ENCODE measurements around the gene GLUD1.
"Not testable (repeated sequence)": the region's sequence is repeated elsewhere in the genome, so short reads cannot be mapped to it uniquely, and the experiment has no call there.

GLUD1 gene

DNA sequence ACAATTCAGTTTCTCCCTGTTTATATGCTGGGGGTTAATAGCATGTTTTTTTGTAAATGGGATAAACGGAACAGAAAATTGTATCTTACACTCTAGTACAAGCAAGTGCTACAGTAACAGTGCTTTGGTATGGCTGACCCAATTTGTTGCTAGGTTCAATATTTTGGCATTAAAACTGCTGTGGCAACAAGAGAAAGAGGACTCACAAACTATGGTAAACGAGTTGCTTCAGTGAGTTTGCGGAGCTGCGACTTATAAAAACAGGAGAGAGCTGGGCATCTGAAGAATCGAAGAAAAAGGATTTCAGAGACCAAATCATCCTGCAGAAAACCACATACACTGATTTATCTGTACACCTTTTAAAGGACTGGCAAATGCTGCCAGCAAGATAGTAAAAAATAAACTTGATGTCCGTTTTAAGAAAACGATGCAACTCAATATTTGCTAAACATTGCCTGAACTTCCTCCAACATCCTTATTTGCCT, 2.2 kb downstream of the GLUD1 start:
- ChIA-PET POLR2A (ENCODE audit: low non-redundant PET) (no interaction called here), CTCF (no interaction called here)
- TF ChIP-seq, protein P1, sequence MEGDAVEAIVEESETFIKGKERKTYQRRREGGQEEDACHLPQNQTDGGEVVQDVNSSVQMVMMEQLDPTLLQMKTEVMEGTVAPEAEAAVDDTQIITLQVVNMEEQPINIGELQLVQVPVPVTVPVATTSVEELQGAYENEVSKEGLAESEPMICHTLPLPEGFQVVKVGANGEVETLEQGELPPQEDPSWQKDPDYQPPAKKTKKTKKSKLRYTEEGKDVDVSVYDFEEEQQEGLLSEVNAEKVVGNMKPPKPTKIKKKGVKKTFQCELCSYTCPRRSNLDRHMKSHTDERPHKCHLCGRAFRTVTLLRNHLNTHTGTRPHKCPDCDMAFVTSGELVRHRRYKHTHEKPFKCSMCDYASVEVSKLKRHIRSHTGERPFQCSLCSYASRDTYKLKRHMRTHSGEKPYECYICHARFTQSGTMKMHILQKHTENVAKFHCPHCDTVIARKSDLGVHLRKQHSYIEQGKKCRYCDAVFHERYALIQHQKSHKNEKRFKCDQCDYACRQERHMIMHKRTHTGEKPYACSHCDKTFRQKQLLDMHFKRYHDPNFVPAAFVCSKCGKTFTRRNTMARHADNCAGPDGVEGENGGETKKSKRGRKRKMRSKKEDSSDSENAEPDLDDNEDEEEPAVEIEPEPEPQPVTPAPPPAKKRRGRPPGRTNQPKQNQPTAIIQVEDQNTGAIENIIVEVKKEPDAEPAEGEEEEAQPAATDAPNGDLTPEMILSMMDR (conservative IDR thresholded peaks at IDR 0.05; ENCODE audit: low read depth) = no peak
- DNase-seq (ENCODE audit: low spot score) = no peak
- no peak overlapping the region for H3K27ac ChIP-seq

DNA sequence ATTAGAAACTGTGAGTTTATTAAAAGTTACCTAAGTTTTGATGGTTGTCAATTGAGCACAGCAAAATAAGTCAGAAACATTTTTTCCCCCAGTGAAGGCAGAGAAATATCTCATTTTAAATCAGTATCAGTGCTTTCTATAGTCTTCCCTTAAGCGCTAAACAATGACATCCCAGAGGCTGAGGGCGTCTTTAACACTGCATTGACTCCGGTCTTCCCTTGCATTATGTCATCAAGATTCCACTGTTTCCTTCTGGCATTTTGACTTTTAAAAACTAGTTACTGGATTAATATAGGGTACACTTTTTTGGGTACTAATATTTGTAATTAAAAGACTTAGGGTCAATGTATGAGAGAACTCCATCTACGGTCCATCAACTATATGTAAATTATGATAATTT, 3.9 kb downstream of the GLUD1 start:
- CTCF ChIA-PET = no interaction called here
- POLR2A ChIA-PET (ENCODE audit: low non-redundant PET) = no interaction called here
- TF ChIP-seq, protein P1 (conservative IDR thresholded peaks at IDR 0.05; ENCODE audit: low read depth) = no peak
- H3K27ac ChIP-seq = no peak overlapping the region
- DNase-seq (ENCODE audit: low spot score) = no peak

DNA sequence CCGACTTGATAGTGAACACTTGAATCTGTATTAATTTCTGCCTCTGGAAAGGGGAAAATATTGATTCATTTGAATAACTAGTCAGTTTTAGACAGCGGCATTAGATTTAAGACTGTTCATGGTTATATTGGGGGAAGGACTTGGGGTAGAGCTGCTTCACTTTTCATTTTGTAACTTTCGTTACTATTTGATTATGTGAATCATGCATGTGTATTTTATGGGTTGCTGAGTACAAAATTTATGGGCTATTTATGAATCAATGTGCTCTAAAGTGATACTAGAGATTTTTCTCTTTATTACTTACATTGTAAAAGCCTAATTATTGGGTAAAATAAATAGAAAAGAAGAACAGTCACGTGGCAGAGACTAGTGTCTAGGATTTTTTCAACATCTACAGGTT, 4.9 kb downstream of the GLUD1 start:
- TF ChIP-seq, protein P1 (conservative IDR thresholded peaks at IDR 0.05; ENCODE audit: low read depth) = no peak
- no peak overlapping the region for H3K27ac ChIP-seq
- DNase-seq (ENCODE audit: low spot score) = no peak
- POLR2A ChIA-PET (ENCODE audit: low non-redundant PET) = no interaction called here
- CTCF ChIA-PET = interaction anchor here (0.8 kb wide), 1 partner anchor 123 kb away, joined by 3 read pairs; no protein-coding TSS in a partner anchor

DNA sequence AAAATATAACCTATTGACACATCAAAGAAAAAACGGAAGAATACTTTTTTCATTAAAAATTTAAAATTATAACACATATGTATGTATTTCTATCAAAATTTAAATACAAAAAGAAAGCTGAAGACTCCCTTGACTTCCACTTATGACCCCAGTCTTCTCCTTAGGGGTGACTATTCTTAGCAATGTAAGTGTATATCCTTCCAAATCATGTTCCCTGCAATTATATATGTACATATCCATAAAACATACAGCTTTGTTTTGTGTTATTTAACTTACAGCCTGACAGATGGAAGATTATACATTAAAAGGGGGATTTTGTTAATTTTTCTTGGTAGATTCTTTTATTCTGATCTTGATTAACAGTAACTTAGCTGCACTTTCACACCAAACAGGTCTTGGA, 9.1 kb downstream of the GLUD1 start:
- POLR2A ChIA-PET (ENCODE audit: low non-redundant PET) = interaction anchor here (1.4 kb wide), 1 partner anchor 114 kb away, joined by 4 read pairs; no protein-coding TSS in a partner anchor
- no peak overlapping the region for H3K27ac ChIP-seq
- TF ChIP-seq, protein P1 (conservative IDR thresholded peaks at IDR 0.05; ENCODE audit: low read depth) = no peak
- CTCF ChIA-PET = interaction anchor here (0.6 kb wide), 1 partner anchor 36 kb away, joined by 6 read pairs; no protein-coding TSS in a partner anchor
- no peak for DNase-seq (ENCODE audit: low spot score)

DNA sequence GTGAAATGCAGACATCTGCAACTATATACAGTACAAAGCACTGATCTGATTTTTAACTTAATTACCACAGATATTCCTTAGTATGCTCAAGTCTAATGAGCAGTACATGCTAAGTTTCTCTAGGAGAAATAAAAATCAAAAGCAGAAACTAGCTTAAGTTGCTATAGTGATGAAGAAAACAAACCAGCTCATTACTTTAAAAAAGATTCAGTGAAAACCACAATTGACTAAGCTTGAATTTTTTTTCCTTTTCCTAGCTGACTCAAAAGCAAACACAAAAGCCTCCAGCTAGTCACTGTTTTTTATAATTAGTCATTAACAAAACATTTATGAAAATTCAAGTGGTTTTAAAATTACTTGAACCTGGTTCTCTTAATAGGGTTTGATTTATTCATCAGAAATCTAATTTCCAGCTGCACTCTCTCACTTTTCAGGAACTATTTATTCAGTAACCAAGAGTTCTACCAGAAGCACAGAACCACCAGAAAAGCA, 10.3 kb downstream of the GLUD1 start:
- POLR2A ChIA-PET (ENCODE audit: low non-redundant PET); H3K27ac ChIP-seq; CTCF ChIA-PET; DNase-seq (ENCODE audit: low spot score): not testable (repeated sequence)

DNA sequence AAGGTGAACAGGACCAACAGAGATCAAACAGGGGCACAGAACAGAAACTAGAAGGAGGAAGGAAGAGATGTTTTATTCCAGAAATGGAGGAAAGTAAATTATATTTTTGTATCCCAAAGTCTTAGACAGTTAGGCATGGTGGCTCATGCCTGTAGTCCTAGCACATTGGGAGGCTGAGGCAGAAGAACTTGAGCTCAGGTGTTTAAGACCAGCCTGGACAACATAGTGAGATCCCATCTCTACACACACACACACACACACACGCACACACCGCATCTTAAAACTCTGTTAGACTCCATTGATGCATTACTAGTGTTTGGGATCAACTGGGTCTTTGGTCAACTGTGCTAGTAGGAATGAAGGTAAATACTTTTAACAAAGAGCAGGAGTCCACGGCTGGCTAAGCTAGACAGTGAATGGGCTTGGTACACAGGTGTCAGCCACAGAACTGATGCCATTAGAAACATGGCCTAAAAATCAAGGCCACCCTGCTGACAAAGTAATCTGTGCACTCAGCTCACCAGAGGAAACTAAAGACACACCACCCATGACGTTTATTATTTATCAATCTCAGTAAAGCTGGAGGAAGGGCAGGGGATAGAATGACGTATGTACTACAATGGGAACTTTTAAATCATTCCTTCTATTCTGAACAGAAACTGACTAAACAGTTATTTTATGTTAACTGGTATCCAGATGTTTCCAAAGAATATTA, 10.9 kb downstream of the GLUD1 start:
- H3K27ac ChIP-seq; DNase-seq (ENCODE audit: low spot score); POLR2A ChIA-PET (ENCODE audit: low non-redundant PET): not testable (repeated sequence)
- CTCF ChIA-PET = interaction anchor here (1.2 kb wide), 1 partner anchor 17 kb away, joined by 3 read pairs; no protein-coding TSS in a partner anchor

DNA sequence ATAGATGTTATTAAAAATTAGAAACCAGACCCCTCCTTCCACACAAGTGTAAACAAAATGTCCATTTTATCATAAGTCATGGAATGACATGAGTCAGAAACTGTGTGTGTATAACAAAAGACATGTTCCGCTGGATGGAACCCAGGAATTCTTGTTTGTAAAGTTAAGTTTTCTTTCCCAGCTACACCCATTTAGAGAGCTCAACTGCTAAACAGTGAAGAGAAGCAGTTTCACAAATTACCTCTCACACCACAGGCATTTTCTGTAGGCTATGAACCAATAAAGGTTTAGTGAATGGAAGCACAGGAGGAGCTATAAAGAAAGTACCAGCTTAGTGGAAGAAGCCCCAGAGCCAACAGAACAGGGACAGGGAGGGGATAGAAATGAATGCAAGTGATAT, 12.4 kb downstream of the GLUD1 start:
- CTCF ChIA-PET; POLR2A ChIA-PET (ENCODE audit: low non-redundant PET); H3K27ac ChIP-seq: not testable (repeated sequence)
- peak; percentile 46 for DNase-seq (ENCODE audit: low spot score)

DNA sequence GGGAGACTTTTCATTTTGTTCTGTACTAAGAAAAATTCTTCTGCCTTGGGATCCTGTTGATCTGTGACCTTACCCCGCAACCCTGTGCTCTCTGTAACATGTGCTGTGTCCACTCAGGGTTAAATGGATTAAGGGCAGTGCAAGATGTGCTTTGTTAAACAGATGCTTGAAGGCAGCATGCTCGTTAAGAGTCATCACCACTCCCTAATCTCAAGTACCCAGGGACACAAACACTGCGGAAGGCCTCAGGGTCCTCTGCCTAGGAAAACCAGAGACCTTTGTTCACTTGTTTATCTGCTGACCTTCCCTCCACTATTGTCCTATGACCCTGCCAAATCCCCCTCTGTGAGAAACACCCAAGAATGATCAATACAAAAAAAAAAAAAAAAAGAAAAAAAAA, 13.1 kb downstream of the GLUD1 start:
- DNase-seq (ENCODE audit: low spot score); CTCF ChIA-PET; POLR2A ChIA-PET (ENCODE audit: low non-redundant PET): not testable (repeated sequence)
- peak overlapping the region; percentile 56 for H3K27ac ChIP-seq

DNA sequence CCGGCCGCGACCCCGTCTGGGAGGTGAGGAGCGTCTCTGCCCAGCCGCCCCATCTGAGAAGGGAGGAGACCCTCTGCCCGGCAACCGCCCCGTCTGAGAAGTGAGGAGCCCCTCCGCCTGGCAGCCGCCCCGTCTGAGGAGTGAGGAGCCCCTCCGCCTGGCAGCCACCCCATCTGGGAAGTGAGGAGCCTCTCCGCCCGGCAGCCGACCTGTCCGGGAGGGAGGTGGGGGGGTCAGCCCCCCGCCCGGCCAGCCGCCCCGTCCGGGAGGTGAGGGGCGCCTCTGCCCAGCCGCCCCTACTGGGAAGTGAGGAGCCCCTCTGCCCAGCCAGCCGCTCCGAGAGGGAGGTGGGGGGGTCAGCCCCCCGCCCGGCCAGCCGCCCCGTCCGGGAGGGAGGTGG, 14.0 kb downstream of the GLUD1 start:
- POLR2A ChIA-PET (ENCODE audit: low non-redundant PET); CTCF ChIA-PET; DNase-seq (ENCODE audit: low spot score); H3K27ac ChIP-seq: not testable (repeated sequence)
